ENCODE data around the gene SNN. TPM values are rescaled to one million over a fixed set of nuclear protein-coding genes. Genes with fewer than 3 reads are reported as not detected.

SNN gene
- total RNA-seq, 1 experiment from 2014 or later, result 10.1 TPM

DNA sequence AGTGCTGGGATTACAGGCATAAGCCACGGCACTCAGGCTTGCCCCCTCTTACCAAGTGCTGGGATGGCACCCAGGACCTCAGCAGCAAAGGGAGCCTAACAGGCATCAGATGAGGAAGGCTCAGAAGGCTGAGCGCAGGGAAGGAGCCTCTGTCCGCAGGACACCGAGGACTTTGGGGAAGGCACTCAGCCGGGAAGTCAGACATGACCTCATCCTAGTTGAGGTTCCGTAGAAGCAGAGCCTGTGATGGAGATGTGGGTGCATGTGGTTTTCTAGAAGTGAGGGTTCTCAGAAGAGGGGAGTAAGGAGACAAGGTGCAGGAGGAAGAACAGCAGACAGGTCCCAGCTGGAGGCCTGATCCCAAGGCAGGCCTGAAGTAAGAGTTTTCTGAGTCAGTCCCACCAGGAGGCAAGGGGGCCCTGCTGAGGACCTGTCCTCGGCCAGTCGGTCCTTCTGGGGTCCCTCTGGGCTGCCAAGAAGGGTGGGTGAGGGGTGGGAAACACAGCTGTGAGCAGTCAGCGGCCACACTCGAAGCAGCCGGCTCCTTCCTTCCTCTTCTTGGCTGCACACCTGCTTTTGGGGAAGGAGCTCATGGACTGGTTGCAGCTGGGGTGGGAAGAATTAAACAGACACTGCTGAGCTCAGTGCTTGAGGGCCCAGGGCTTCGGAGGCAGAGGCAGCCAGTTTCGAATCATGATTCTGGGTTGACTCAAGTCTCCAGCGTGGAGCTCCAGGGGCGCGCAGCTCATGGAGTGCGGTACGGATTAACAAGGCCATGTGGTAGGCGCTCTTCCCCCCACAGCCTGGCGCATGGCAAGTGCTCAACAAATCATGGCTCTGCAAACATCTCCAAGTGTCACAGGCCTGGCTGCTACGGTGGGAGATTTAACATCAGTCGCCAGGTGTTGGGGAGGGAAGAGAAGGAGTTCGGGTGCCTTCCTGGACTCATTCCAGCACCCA lies 38.9 kb upstream of the SNN start:
- no peaks in the 10 kb centered on the region for H3K36me3 ChIP-seq
- H3K27ac ChIP-seq, result no peak overlapping the region
- H3K9me3 ChIP-seq (replicated peaks), result no peaks in the 10 kb centered on the region
- no peak for DNase-seq (ENCODE audit: low read depth in 1 of 2, low spot score in 2 of 2)
- H3K4me3 ChIP-seq, result no peak overlapping the region
- H3K27me3 ChIP-seq (replicated peaks), result no peaks in the 10 kb centered on the region
- peaks cover 28% of the 10 kb centered on the region for H3K4me1 ChIP-seq (replicated peaks)

- Histone ChIP-seq H3K27ac (no peak overlapping the region), H3K36me3 (no peaks in the 10 kb centered on the region), H3K27me3 (replicated peaks) (no peaks in the 10 kb centered on the region), H3K9me3 (replicated peaks) (no peaks in the 10 kb centered on the region), H3K4me1 (replicated peaks) (peaks cover 28% of the 10 kb centered on the region), H3K4me3 (no peak overlapping the region)
- DNase-seq (ENCODE audit: low read depth in 1 of 2, low spot score in 2 of 2), result no peak
Measured at GRCh38 chr16:11630046-11630767, 38.0 kb upstream of the SNN start.

- DNase-seq (ENCODE audit: low read depth in 1 of 2, low spot score in 2 of 2), result no peak
- Histone ChIP-seq H3K4me3 (no peak overlapping the region), H3K27me3 (replicated peaks) (no peaks in the 10 kb centered on the region), H3K27ac (no peak overlapping the region), H3K9me3 (replicated peaks) (no peaks in the 10 kb centered on the region), H3K36me3 (no peaks in the 10 kb centered on the region), H3K4me1 (replicated peaks) (peaks cover 28% of the 10 kb centered on the region)
Measured at GRCh38 chr16:11630768-11631056, 37.5 kb upstream of the SNN start.

- DNase-seq (ENCODE audit: low read depth in 1 of 2, low spot score in 2 of 2), result no peak
- Histone ChIP-seq H3K4me3 (no peak overlapping the region), H3K27me3 (replicated peaks) (no peaks in the 10 kb centered on the region), H3K36me3 (no peaks in the 10 kb centered on the region), H3K27ac (no peak overlapping the region), H3K4me1 (replicated peaks) (peaks cover 28% of the 10 kb centered on the region), H3K9me3 (replicated peaks) (no peaks in the 10 kb centered on the region)
Measured at GRCh38 chr16:11631214-11631613, 37.0 kb upstream of the SNN start.

DNA sequence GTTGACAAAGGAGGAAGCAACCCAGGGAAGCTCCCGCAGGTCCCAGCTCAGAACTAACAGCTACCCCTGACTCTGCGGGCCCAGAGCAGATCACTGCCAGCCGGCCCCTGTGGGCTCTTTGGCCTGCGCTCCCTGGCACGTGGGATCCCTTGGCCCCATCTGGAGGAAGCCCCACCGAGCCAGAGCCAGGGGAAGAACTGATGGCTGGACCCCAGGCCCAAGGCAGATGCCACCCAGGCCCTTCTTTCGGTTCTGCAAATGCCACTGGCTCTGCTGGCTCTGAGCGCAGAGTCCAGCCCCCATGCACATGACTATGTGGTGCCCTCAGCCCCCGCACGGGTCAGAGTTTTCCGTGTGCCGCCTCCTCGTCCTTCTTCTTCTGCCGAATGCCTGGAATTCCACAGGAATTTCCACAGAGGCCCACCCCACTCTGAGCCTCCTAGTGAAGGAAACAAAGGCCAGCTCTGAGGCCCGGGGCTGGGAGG lies 35.8 kb upstream of the SNN start:
- Histone ChIP-seq H3K4me1 (replicated peaks) (peaks cover 25% of the 10 kb centered on the region), H3K9me3 (replicated peaks) (no peaks in the 10 kb centered on the region), H3K4me3 (no peak overlapping the region), H3K27me3 (replicated peaks) (no peaks in the 10 kb centered on the region), H3K36me3 (no peaks in the 10 kb centered on the region), H3K27ac (peak overlapping the region; percentile 54)
- DNase-seq (ENCODE audit: low read depth in 1 of 2, low spot score in 2 of 2), result peak; percentile 77 to 84

DNA sequence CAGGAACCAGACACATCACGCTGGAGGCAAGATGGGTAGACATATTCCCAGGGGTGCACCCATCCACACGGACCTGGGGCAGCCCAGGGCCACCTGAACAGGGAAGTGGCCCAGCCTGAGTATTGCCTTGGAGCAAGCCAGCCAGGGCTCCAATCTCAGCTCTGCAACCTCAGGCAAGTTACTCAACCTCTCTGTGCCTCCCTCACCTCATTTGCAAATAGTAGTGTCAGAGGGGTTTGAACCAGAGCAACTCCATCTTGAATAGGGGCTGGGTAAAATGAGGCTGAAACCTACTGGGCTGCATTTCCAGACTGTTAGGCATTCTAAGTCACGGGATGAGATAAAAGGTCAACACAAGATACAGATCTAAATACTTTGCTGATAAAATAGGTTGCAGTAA lies 35.1 kb upstream of the SNN start:
- no peak for DNase-seq (ENCODE audit: low read depth in 1 of 2, low spot score in 2 of 2)
- no peaks in the 10 kb centered on the region for H3K9me3 ChIP-seq (replicated peaks)
- H3K36me3 ChIP-seq, result no peaks in the 10 kb centered on the region
- peaks cover 22% of the 10 kb centered on the region for H3K4me1 ChIP-seq (replicated peaks)
- H3K27ac ChIP-seq, result 0 out of 2 replicates have a peak overlapping the region, but pooled peaks have one; percentile 54
- no peaks in the 10 kb centered on the region for H3K27me3 ChIP-seq (replicated peaks)
- H3K4me3 ChIP-seq, result no peak overlapping the region

- H3K36me3 ChIP-seq, result no peaks in the 10 kb centered on the region
- H3K27ac ChIP-seq, result no peak overlapping the region
- no peaks in the 10 kb centered on the region for H3K27me3 ChIP-seq (replicated peaks)
- H3K4me1 ChIP-seq (replicated peaks), result peaks cover 21% of the 10 kb centered on the region
- H3K4me3 ChIP-seq, result no peak overlapping the region
- DNase-seq (ENCODE audit: low read depth in 1 of 2, low spot score in 2 of 2), result no peak
- no peaks in the 10 kb centered on the region for H3K9me3 ChIP-seq (replicated peaks)
Measured at GRCh38 chr16:11634312-11634711, 33.9 kb upstream of the SNN start.

DNA sequence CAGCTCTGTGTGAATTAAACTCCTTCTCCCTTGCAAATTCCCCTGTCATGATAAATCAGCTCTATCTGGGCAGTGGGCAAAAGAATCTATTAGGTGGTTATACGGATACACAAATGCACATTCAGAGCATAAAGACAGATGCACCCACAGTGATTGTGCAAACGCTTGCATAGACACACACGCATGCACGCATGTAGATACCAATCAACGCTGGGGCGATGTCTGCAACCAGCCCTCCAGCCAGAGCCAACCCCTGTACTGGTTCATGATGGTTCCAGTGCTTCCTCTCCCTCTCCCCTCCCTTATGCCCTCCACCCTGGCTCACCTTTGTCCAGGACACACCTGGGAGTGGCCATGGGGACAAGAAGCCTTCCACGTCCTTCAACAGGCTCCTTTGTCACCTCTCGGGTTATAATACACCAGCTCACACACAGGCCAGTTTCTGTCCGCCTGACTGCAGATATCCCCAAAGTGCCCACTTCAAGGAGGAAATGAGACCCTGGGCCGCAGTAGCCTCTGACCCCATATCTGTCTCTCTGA lies 33.1 kb upstream of the SNN start:
- DNase-seq (ENCODE audit: low read depth in 1 of 2, low spot score in 2 of 2), result no peak
- H3K4me3 ChIP-seq, result no peak overlapping the region
- no peak overlapping the region for H3K27ac ChIP-seq
- no peaks in the 10 kb centered on the region for H3K9me3 ChIP-seq (replicated peaks)
- H3K4me1 ChIP-seq (replicated peaks), result peaks cover 26% of the 10 kb centered on the region
- H3K27me3 ChIP-seq (replicated peaks), result no peaks in the 10 kb centered on the region
- H3K36me3 ChIP-seq, result no peaks in the 10 kb centered on the region

- no peak overlapping the region for H3K27ac ChIP-seq
- H3K9me3 ChIP-seq (replicated peaks), result no peaks in the 10 kb centered on the region
- no peaks in the 10 kb centered on the region for H3K36me3 ChIP-seq
- peaks cover 31% of the 10 kb centered on the region for H3K4me1 ChIP-seq (replicated peaks)
- no peak overlapping the region for H3K4me3 ChIP-seq
- no peak for DNase-seq (ENCODE audit: low read depth in 1 of 2, low spot score in 2 of 2)
- no peaks in the 10 kb centered on the region for H3K27me3 ChIP-seq (replicated peaks)
Measured at GRCh38 chr16:11635679-11636171, 32.5 kb upstream of the SNN start.

DNA sequence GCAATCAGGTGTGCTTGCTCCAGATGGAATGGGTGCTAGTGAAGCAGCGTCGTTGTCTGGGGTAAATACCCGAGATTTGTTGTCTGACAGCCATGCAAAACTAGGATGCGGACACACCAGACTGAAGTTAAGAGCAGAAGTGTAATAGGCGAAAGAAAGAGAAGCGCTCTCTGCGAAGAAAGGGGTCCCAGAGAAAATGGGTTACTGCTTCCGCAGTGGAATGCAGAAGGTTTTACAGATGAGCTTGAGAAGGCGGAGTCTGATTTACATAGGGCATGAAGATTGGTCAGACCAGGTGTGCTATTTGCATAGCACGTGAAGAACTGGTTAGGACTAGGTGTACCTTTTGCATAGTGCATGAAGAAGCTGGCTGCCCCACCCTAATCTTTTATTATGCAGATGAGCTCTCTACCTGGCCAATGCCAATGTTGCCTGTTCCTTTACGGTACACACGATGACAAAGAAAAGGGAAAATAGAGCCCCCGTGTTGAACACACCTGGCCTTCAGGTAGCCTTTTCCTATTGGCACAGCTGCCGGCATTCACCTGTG lies 32.0 kb upstream of the SNN start:
- no peak overlapping the region for H3K4me3 ChIP-seq
- no peak overlapping the region for H3K27ac ChIP-seq
- DNase-seq (ENCODE audit: low read depth in 1 of 2, low spot score in 2 of 2), result no peak
- H3K9me3 ChIP-seq (replicated peaks), result no peaks in the 10 kb centered on the region
- peaks cover 36% of the 10 kb centered on the region for H3K4me1 ChIP-seq (replicated peaks)
- no peaks in the 10 kb centered on the region for H3K36me3 ChIP-seq
- no peaks in the 10 kb centered on the region for H3K27me3 ChIP-seq (replicated peaks)

DNA sequence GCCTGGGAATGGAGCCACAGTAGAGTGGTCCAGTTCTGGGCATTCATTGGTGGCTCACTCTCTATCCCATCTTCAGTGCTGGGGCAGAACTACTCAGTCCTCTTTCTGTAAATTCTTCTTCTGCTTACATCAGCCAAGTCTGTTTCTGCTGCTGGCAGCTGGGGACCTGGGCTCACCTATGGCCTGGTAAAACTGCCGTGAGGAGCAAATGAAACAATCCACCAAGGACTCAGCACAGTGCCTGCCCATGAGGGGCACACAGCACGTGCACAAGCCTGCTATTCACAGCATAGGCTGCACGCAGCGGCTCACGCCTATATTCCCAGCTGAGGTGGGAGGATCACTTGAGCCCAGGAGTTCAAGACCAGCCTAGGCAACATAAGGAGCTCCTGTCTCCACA lies 30.9 kb upstream of the SNN start:
- Histone ChIP-seq H3K4me3 (no peak overlapping the region), H3K4me1 (replicated peaks) (peaks cover 32% of the 10 kb centered on the region), H3K36me3 (no peaks in the 10 kb centered on the region), H3K27ac (no peak overlapping the region), H3K27me3 (replicated peaks) (no peaks in the 10 kb centered on the region), H3K9me3 (replicated peaks) (no peaks in the 10 kb centered on the region)
- DNase-seq (ENCODE audit: low read depth in 1 of 2, low spot score in 2 of 2), result no peak

DNA sequence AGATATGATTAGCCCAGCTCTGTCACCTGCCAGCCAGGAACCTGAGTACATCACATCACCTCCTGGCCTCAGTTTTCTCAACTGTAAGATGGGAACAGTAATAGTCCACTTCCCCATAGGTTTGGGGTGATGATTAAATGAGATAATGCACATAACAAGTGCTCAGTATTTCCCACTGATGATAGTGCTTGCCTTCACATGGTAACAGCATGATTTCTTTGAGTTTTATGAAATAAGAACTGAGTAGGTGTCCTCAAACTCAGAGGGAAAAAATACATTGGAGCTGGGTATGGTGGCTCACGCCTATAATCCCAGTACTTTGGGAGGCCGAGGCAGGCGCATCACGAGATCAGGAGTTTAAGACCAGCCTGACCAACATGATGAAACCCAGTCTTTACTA lies 30.1 kb upstream of the SNN start:
- H3K4me3 ChIP-seq, result no peak overlapping the region
- H3K27ac ChIP-seq, result no peak overlapping the region
- H3K36me3 ChIP-seq, result no peaks in the 10 kb centered on the region
- no peaks in the 10 kb centered on the region for H3K9me3 ChIP-seq (replicated peaks)
- H3K4me1 ChIP-seq (replicated peaks), result peaks cover 24% of the 10 kb centered on the region
- no peak for DNase-seq (ENCODE audit: low read depth in 1 of 2, low spot score in 2 of 2)
- no peaks in the 10 kb centered on the region for H3K27me3 ChIP-seq (replicated peaks)

DNA sequence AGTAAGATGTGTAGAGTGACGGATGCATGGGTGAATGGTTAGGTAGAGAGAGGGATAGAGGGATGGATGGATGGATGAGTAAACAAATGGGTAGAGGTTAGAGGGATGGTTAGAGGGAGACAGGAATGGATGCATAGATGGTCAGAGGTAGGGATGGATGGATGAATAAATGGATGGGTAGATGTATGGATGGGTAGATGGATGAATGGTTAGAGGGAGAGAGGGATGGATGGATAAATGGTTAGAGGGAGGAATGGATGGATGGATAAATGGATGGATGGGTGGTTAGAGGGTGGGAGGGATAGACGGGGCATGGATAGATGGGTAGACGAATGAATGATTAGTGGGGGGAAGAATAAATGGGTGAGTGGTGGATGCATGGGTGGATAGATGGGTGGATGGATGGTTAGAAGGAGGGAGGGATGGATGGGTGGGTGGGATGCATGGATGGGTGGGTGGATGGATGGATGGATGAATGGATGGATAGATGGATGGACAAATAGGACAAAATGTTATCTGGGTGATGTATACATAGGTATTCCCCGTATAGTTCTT lies 29.2 kb upstream of the SNN start:
- H3K4me1 ChIP-seq (replicated peaks), result peaks cover 16% of the 10 kb centered on the region
- H3K4me3 ChIP-seq, result no peak overlapping the region
- no peak overlapping the region for H3K27ac ChIP-seq
- no peaks in the 10 kb centered on the region for H3K27me3 ChIP-seq (replicated peaks)
- no peak for DNase-seq (ENCODE audit: low read depth in 1 of 2, low spot score in 2 of 2)
- no peaks in the 10 kb centered on the region for H3K36me3 ChIP-seq
- no peaks in the 10 kb centered on the region for H3K9me3 ChIP-seq (replicated peaks)
